Gastroesophageal sphincter (tissue), 4 donors: ENCODE results near the gene PTPRJ. TPM values are rescaled to one million over a fixed set of nuclear protein-coding genes. Genes with fewer than 3 reads are reported as not detected.

Experiments used
- ATAC-seq: fragments of 150-250 bp; one replicate; pipeline ENCODE4 v1.9.1; 2016; ENCODE audit warnings: mild to moderate bottlenecking, moderate library complexity
- H3K27ac ChIP-seq, 4 donors: fragments of 200-600 bp; sonication (generic) in 3 of 4; 1 replicate in 3 of 4; 2 replicates in 1 of 4; pipeline ENCODE4 v1.5.1; 2016 to 2019
- H3K27me3 ChIP-seq: fragments of 200-600 bp; sonication (generic); one replicate; pipeline ENCODE4 v1.5.1; 2019
- H3K36me3 ChIP-seq, 2 donors: fragments of 200-600 bp; sonication (generic); one replicate each; pipeline ENCODE4 v1.5.1; 2019; ENCODE audit warnings: control low read depth in 1 of 2
- H3K4me1 ChIP-seq, 3 donors: fragments of 200-600 bp; sonication (generic); 1 replicate in 2 of 3; 2 replicates in 1 of 3; pipeline ENCODE4 v1.5.1; 2016 to 2019; ENCODE audit warnings: control low read depth in 2 of 3
- H3K4me3 ChIP-seq, 2 donors: fragments of 200-600 bp; sonication (generic); one replicate each; pipeline ENCODE4 v1.5.1; 2019; ENCODE audit warnings: mild to moderate bottlenecking in 1 of 2, moderate library complexity in 1 of 2
- H3K9me3 ChIP-seq, 3 donors: fragments of 200-600 bp; sonication (generic); one replicate each; pipeline ENCODE4 v1.5.1; 2017 to 2019; ENCODE audit warnings: control low read depth in 2 of 3
- EP300 ChIP-seq: sonication (generic); formaldehyde crosslinking; IDR thresholded peaks from one replicate; pipeline ENCODE4 v1.6.1; 2017; ENCODE audit warnings: antibody characterized with exemption, mild to moderate bottlenecking
- POLR2A ChIP-seq, 2 donors: fragments of 450-650 bp; IDR thresholded peaks; one replicate each; pipeline ENCODE4 v1.6.1; 2017; ENCODE audit warnings: antibody characterized with exemption in 2 of 2, mild to moderate bottlenecking in 2 of 2, moderate library complexity in 1 of 2
- POLR2AphosphoS5 ChIP-seq: sonication (generic); formaldehyde crosslinking; IDR thresholded peaks from one replicate; pipeline ENCODE4 v1.6.1; 2017; ENCODE audit warnings: antibody characterized with exemption
- WGBS, 2 donors: methylation state at CpG; one replicate each; pipeline ENCODE4 v1.1.5; 2018; ENCODE audit warnings: low coverage in 1 of 2; 5-methylcytosine and 5-hydroxymethylcytosine counted together
- total RNA-seq, 4 donors: library from RNA; depleted of rRNA; stranded (reverse); fragments of >200 nt; gene quantifications; one replicate each; pipeline ENCODE4 v1.1.0, GENCODE V29; 2016
- TF ChIP-seq, protein P1 (sequence below), 4 experiments: fragments of 200-600 bp in 2 of 4; fragments of 450-650 bp in 2 of 4; sonication (generic) in 1 of 4; IDR thresholded peaks; one replicate each; pipeline ENCODE4 v1.5.1; 2017 to 2019; ENCODE audit warnings: antibody characterized with exemption in 4 of 4, mild to moderate bottlenecking in 2 of 4, moderate library complexity in 2 of 4

PTPRJ gene
- total RNA-seq, 4 donors from 2014 or later: 5.4 to 13.5 (median 10.5) TPM

DNA sequence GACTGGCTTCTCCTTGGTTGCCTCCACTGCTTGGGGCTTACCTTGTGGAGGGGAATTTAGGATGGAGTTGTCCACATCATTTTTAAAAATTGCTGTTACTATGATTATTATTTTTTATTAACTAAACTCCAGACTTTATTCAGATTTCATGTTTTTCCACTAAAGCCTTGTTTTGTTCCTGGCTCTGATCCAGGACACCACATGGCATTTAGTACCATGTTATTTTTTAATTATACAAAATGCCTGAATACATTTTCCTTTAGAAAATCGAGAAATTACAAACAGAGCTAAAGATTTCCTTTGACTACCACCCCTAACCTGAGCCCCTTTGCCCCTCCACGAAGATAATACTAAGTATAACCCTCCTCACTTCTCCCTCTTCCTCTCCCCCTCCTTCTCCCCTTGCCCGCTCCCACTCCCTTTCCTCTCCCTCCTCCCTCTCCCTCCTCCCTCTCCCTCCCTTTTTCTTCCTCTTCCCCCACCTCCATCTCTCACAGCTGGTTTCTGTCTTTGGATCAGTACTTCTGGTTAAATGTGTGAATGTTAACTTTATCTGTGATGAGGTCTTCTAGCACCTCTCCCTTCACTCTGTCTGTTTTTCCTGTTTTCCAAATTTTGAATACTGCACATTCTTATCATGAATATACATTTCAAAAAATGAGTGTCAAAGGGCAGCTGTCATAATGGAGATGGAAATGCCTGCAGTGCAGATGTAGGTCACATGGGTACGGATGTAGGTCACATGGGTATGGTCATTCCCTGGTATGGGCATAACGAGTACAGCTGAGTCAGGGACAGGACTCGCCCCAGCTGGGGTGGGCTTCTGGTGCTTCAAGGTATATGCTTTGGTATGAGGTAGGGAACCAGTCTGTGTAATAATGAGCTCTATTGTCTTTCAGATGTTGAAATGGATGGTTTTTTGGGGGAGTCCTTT is 181.9 kb downstream of the PTPRJ start:
- Histone ChIP-seq H3K36me3 (peaks cover 0 to 15% of the 10 kb centered on the region in 2 donors), H3K9me3 (no peaks in the 10 kb centered on the region), H3K27me3 (no peaks in the 10 kb centered on the region), H3K4me1 (no peaks in the 10 kb centered on the region), H3K27ac (no peak overlapping the region), H3K4me3 (no peak overlapping the region)
- TF ChIP-seq POLR2AphosphoS5: no peak
- no peak for TF ChIP-seq POLR2A (IDR thresholded peaks at IDR 0.05)
- 47 to 58% methylated on average over 6 of the region's 6 CpGs for WGBS, 2 donors
- ATAC-seq: no peak

DNA sequence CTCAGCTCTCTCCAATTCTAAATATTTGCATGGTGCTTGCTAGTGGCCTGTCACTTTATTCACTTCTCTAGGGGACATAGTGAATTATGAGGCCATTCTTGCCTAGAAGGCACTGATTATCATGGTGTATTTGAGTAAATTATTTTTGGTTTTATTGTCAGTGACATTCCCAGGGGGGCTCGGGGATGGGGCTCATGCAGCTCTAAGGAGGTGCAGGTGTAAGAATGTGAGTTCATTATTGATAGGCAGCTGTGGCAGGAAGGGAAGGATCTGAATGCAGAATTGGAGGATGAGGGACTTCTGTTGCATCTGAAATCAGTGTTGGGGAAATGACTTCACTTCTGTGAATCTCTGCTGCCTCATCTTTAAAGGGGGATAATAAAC is 182.5 kb downstream of the PTPRJ start:
- 40% methylated on average over 1 of the region's 1 CpG; no CpG with 5 or more reads in 1 of the 2 donors for WGBS, 2 donors
- TF ChIP-seq POLR2AphosphoS5 (no peak), EP300 (no peak), POLR2A (IDR thresholded peaks at IDR 0.05) (no peak)
- TF ChIP-seq, protein P1, sequence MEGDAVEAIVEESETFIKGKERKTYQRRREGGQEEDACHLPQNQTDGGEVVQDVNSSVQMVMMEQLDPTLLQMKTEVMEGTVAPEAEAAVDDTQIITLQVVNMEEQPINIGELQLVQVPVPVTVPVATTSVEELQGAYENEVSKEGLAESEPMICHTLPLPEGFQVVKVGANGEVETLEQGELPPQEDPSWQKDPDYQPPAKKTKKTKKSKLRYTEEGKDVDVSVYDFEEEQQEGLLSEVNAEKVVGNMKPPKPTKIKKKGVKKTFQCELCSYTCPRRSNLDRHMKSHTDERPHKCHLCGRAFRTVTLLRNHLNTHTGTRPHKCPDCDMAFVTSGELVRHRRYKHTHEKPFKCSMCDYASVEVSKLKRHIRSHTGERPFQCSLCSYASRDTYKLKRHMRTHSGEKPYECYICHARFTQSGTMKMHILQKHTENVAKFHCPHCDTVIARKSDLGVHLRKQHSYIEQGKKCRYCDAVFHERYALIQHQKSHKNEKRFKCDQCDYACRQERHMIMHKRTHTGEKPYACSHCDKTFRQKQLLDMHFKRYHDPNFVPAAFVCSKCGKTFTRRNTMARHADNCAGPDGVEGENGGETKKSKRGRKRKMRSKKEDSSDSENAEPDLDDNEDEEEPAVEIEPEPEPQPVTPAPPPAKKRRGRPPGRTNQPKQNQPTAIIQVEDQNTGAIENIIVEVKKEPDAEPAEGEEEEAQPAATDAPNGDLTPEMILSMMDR (IDR thresholded peaks at IDR 0.05): no peak
- H3K4me3 ChIP-seq: no peak overlapping the region
- H3K4me1 ChIP-seq: no peaks in the 10 kb centered on the region
- H3K9me3 ChIP-seq: no peaks in the 10 kb centered on the region
- H3K27me3 ChIP-seq: no peaks in the 10 kb centered on the region
- H3K36me3 ChIP-seq: peaks cover 0 to 9% of the 10 kb centered on the region in 2 donors
- no peak for ATAC-seq
- H3K27ac ChIP-seq: no peak overlapping the region

DNA sequence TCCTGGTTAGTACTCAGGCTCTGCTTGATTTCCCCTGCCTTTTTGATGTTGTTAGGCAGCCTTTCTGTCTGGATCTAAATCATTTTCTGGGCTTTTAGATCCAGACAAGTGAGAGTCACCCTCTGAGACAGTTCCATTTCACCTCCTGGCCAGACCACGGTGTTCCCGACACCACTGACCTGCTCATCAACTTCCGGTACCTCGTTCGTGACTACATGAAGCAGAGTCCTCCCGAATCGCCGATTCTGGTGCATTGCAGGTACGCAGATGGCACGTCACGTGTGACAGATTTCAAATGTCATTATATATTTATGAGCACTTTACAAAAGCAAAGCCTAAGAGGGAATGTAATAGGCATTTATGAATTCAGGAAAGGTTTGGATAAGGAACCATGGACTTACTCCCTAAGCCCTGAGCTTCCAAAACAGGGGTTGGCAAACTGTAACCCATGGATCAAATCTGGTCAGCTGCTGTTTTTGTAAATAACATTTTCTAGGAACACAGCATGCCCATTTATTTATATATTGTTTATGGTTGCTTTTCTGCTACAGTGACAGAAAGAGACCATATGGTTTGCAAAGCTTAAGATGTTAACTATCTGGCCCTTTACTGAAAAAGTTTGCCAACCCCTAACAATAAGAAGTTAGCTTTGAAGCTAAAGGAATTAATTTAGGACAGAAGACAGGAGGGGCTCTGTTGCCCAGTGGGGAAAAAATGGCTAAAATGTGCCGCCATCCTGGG is 183.2 kb downstream of the PTPRJ start:
- 91 to 100% methylated on average over 1 to 8 of the region's 12 CpGs for WGBS, 2 donors
- Histone ChIP-seq H3K9me3 (no peaks in the 10 kb centered on the region), H3K27ac (no peak overlapping the region), H3K36me3 (peaks cover 0 to 8% of the 10 kb centered on the region in 2 donors), H3K4me3 (no peak overlapping the region), H3K27me3 (no peaks in the 10 kb centered on the region), H3K4me1 (no peaks in the 10 kb centered on the region)
- TF ChIP-seq POLR2AphosphoS5: no peak
- TF ChIP-seq EP300: no peak
- TF ChIP-seq POLR2A (IDR thresholded peaks at IDR 0.05): no peak
- TF ChIP-seq, protein P1 (IDR thresholded peaks at IDR 0.05): no peak
- no peak for ATAC-seq

DNA sequence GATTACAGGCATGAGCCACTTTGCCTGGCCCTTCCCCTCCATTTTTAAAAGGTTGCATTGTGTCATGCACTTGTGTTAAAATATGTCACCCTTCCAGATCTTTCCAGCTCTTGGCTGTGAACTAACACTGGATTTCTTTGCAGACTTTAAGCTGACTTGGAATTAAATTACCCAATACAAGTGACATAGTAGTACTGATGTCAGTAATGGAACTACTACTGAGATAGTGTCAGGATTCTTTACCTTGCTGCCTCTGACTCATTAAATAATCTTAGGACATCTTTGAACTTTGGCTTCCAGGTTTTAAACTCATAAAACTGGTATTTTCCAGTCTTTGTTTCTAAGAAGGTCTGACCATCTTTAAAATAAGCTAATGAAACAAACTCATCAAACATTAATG is 184.5 kb downstream of the PTPRJ start:
- Histone ChIP-seq H3K9me3 (no peaks in the 10 kb centered on the region), H3K4me1 (peaks cover 0 to 10% (median 1%) of the 10 kb centered on the region in 3 donors), H3K27me3 (no peaks in the 10 kb centered on the region), H3K4me3 (no peak overlapping the region), H3K27ac (peak overlapping the region in 1 of 4 donors; percentile 36), H3K36me3 (peaks cover 0 to 8% of the 10 kb centered on the region in 2 donors)
- TF ChIP-seq, protein P1 (IDR thresholded peaks at IDR 0.05): no peak
- TF ChIP-seq POLR2A (IDR thresholded peaks at IDR 0.05) (no peak), POLR2AphosphoS5 (no peak), EP300 (no peak)
- no peak for ATAC-seq

DNA sequence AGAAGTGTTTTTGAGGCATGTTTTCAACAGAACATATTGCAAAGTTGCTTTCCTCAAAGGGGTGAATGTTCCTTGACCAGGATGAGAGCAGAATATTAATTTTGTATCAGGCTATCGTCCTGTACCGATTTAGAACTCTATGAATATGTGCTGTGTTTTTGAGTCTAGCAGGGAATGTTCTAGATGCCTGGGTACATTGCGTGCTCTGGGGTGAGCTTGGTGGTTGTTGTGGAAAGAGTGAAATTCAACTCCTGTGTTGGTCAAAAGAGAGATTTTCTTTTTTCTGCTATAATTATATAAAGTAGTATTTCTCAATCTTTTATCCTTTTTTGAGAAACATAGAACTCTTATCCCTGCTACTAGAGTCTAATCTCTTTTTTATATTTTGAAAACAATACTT is 185.1 kb downstream of the PTPRJ start:
- ATAC-seq: no peak
- TF ChIP-seq POLR2A (IDR thresholded peaks at IDR 0.05) (no peak), POLR2AphosphoS5 (no peak), EP300 (no peak)
- TF ChIP-seq, protein P1 (IDR thresholded peaks at IDR 0.05): no peak
- Histone ChIP-seq H3K27me3 (no peaks in the 10 kb centered on the region), H3K9me3 (no peaks in the 10 kb centered on the region), H3K27ac (peak overlapping the region in 1 of 4 donors; percentile 36), H3K4me1 (peaks cover 0 to 16% (median 5%) of the 10 kb centered on the region in 3 donors), H3K36me3 (peaks cover 0 to 8% of the 10 kb centered on the region in 2 donors), H3K4me3 (no peak overlapping the region)
- 47 to 55% methylated on average over 3 of the region's 3 CpGs for WGBS, 2 donors
